Suprapubic skin (tissue), 4 donors: ENCODE results near the gene CHSY1. TPM values are rescaled to one million over a fixed set of nuclear protein-coding genes. Genes with fewer than 3 reads are reported as not detected.

ENCODE experiments used
- DNase-seq, 2 donors: peaks; one replicate each; pipeline ENCODE4 v3.0.0-alpha.2; 2019; ENCODE audit warnings: low spot score in 2 of 2
- H3K27ac ChIP-seq: fragments of 200-600 bp; sonication (generic); one replicate; pipeline ENCODE4 v1.5.1; 2019
- H3K27me3 ChIP-seq: fragments of 200-600 bp; sonication (generic); one replicate; pipeline ENCODE4 v1.5.1; 2019
- H3K36me3 ChIP-seq: fragments of 200-600 bp; sonication (generic); one replicate; pipeline ENCODE4 v1.5.1; 2019
- H3K4me1 ChIP-seq: fragments of 200-600 bp; sonication (generic); one replicate; pipeline ENCODE4 v1.5.1; 2019
- H3K4me3 ChIP-seq: fragments of 200-600 bp; sonication (generic); one replicate; pipeline ENCODE4 v1.5.1; 2019; ENCODE audit warnings: mild to moderate bottlenecking
- H3K9me3 ChIP-seq: fragments of 200-600 bp; sonication (generic); one replicate; pipeline ENCODE4 v1.5.1; 2019
- EP300 ChIP-seq: sonication (generic); formaldehyde crosslinking; IDR thresholded peaks from one replicate; pipeline ENCODE4 v1.6.1; 2017; ENCODE audit warnings: antibody characterized with exemption
- POLR2A ChIP-seq, 2 donors: fragments of 450-650 bp; IDR thresholded peaks; one replicate each; pipeline ENCODE4 v1.6.1; 2017; ENCODE audit warnings: antibody characterized with exemption in 2 of 2, mild to moderate bottlenecking in 2 of 2, moderate library complexity in 2 of 2
- POLR2AphosphoS5 ChIP-seq, 3 donors: sonication (generic); formaldehyde crosslinking; IDR thresholded peaks; one replicate each; pipeline ENCODE4 v1.6.1; 2017; ENCODE audit warnings: antibody characterized with exemption in 3 of 3
- WGBS: methylation state at CpG from one replicate; pipeline ENCODE4 v1.1.5; 2018; 5-methylcytosine and 5-hydroxymethylcytosine counted together
- total RNA-seq, 4 donors: library from RNA; depleted of rRNA; stranded (reverse); fragments of >200 nt; gene quantifications; one replicate each; pipeline ENCODE4 v1.1.0, GENCODE V29; 2016
- TF ChIP-seq, protein P1 (sequence below), 2 donors: fragments of 200-600 bp in 1 of 2; fragments of 450-650 bp in 1 of 2; sonication (generic) in 1 of 2; IDR thresholded peaks; one replicate each; pipeline ENCODE4 v1.5.1; 2016 to 2019; ENCODE audit warnings: antibody characterized with exemption in 2 of 2, mild to moderate bottlenecking in 1 of 2, moderate library complexity in 1 of 2

Gene CHSY1
- total RNA-seq, 4 donors from 2014 or later, result 29.7 to 39.6 (median 30.5) TPM

- TF ChIP-seq EP300 (no peak), POLR2A (IDR thresholded peaks at IDR 0.05) (no peak)
- DNase-seq, result no peak
- H3K9me3 ChIP-seq, result peaks cover 4% of the 10 kb centered on the region
- no peak overlapping the region for H3K27ac ChIP-seq
- H3K27me3 ChIP-seq, result no peaks in the 10 kb centered on the region
- H3K4me1 ChIP-seq, result peaks cover 13% of the 10 kb centered on the region
- whole genome bisulfite sequencing, result 84% methylated on average over 11 of the region's 11 CpGs
- H3K4me3 ChIP-seq, result no peak overlapping the region
- no peaks in the 10 kb centered on the region for H3K36me3 ChIP-seq
Measured at GRCh38 chr15:101159936-101160815, 91.7 kb downstream of the CHSY1 start.

DNA sequence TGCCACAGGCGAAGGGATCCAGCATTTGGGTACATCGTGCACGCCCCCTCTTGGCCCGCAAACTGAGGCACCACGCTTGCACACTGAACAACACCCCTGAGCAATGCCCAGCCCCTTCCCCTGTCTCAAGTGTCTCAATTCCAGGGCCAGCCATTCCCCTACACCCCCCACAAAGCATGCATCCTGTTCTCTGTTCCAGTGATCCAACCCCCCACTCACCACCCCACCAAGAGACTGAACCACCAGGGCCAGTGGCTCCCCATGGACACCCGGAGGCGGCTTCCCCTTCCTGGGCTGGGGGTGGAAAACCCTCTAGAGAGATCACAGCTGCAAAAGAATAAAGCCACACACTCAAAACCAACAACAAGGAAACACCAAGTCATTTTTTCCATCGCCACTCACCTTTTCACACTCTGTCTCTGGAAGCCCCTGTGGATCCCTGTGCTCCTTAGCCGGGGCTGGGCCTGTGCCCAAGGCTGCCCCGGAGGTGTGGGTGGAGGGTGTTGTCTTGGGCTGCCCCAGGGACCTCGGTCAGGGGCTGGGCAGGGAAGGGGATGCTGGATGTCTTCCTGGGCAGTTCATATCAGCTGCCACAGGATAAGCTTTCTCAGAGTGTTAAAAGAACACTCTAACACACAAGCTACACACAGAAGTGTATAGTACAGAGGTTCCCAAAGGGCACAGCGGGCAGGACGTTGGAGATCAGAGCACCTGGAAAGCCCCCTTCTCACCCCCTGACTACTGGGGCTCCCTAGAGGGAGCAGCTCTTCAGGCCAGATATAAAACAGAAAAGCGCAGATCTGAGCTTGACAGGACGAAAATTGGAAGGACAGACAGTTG lies 92.5 kb downstream of the CHSY1 start:
- Histone ChIP-seq H3K4me3 (no peak overlapping the region), H3K27me3 (no peaks in the 10 kb centered on the region), H3K4me1 (peaks cover 13% of the 10 kb centered on the region), H3K9me3 (peaks cover 4% of the 10 kb centered on the region), H3K36me3 (no peaks in the 10 kb centered on the region), H3K27ac (no peak overlapping the region)
- WGBS, result 78% methylated on average over 15 of the region's 15 CpGs
- TF ChIP-seq POLR2AphosphoS5 (IDR thresholded peaks at IDR 0.05) (no peak), EP300 (no peak), POLR2A (IDR thresholded peaks at IDR 0.05) (no peak)
- TF ChIP-seq, protein P1, sequence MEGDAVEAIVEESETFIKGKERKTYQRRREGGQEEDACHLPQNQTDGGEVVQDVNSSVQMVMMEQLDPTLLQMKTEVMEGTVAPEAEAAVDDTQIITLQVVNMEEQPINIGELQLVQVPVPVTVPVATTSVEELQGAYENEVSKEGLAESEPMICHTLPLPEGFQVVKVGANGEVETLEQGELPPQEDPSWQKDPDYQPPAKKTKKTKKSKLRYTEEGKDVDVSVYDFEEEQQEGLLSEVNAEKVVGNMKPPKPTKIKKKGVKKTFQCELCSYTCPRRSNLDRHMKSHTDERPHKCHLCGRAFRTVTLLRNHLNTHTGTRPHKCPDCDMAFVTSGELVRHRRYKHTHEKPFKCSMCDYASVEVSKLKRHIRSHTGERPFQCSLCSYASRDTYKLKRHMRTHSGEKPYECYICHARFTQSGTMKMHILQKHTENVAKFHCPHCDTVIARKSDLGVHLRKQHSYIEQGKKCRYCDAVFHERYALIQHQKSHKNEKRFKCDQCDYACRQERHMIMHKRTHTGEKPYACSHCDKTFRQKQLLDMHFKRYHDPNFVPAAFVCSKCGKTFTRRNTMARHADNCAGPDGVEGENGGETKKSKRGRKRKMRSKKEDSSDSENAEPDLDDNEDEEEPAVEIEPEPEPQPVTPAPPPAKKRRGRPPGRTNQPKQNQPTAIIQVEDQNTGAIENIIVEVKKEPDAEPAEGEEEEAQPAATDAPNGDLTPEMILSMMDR (IDR thresholded peaks at IDR 0.05), result no peak
- DNase-seq, result no peak

GRCh38 chr15:101158166-101159095 lies 93.4 kb downstream of the CHSY1 start:
- WGBS, result 88% methylated on average over 19 of the region's 30 CpGs
- Histone ChIP-seq H3K4me3 (no peak overlapping the region), H3K4me1 (peaks cover 13% of the 10 kb centered on the region), H3K27me3 (no peaks in the 10 kb centered on the region), H3K27ac (no peak overlapping the region), H3K9me3 (no peaks in the 10 kb centered on the region), H3K36me3 (no peaks in the 10 kb centered on the region)
- no peak for TF ChIP-seq POLR2A (IDR thresholded peaks at IDR 0.05)
- TF ChIP-seq EP300, result no peak
- TF ChIP-seq, protein P1 (IDR thresholded peaks at IDR 0.05), result no peak
- DNase-seq, result no peak

- Histone ChIP-seq H3K27me3 (no peaks in the 10 kb centered on the region), H3K36me3 (no peaks in the 10 kb centered on the region), H3K4me3 (no peak overlapping the region), H3K9me3 (no peaks in the 10 kb centered on the region), H3K4me1 (peaks cover 7% of the 10 kb centered on the region), H3K27ac (no peak overlapping the region)
- no peak for DNase-seq
- TF ChIP-seq EP300 (no peak), POLR2AphosphoS5 (IDR thresholded peaks at IDR 0.05) (no peak), POLR2A (IDR thresholded peaks at IDR 0.05) (no peak)
- TF ChIP-seq, protein P1 (IDR thresholded peaks at IDR 0.05), result no peak
- WGBS, result 93% methylated on average over 5 of the region's 6 CpGs
Measured at GRCh38 chr15:101157721-101158120, 94.1 kb downstream of the CHSY1 start.

GRCh38 chr15:101156509-101157159 lies 95.2 kb downstream of the CHSY1 start:
- WGBS, result 57% methylated on average over 21 of the region's 21 CpGs
- Histone ChIP-seq H3K4me3 (no peak overlapping the region), H3K36me3 (no peaks in the 10 kb centered on the region), H3K4me1 (no peaks in the 10 kb centered on the region), H3K9me3 (no peaks in the 10 kb centered on the region), H3K27me3 (no peaks in the 10 kb centered on the region), H3K27ac (no peak overlapping the region)
- DNase-seq, result no peak
- no peak for TF ChIP-seq POLR2A (IDR thresholded peaks at IDR 0.05)
- TF ChIP-seq EP300, result no peak
- no peak for TF ChIP-seq POLR2AphosphoS5 (IDR thresholded peaks at IDR 0.05)
- TF ChIP-seq, protein P1 (IDR thresholded peaks at IDR 0.05), result no peak
